GM12878 (cell line): ENCODE measurements around the gene PAX7. TPM values are rescaled to one million over a fixed set of nuclear protein-coding genes. Genes with fewer than 3 reads are reported as not detected.

Experiments used
- ATAC-seq: fragments of 200-7000 bp; cut with Tn5 transposase; 3 replicates; pipeline ENCODE4 v1.9.1; 2020; ENCODE audit warnings: mild to moderate bottlenecking, moderate library complexity
- BruUV-seq: library from RNA; stranded (reverse); fragments of 400-500 nt; replicated peaks from 2 replicates; lab custom pipeline; 2021; lab: Mats Ljungman, UMichigan
- CTCF ChIA-PET: fragments of 300-600 bp; sonication (Branson Sonifier 250); formaldehyde crosslinking; extraction: SDS; loops from one replicate; lab custom pipeline; 2021; ENCODE audit warnings: inconsistent platforms; lab: Yijun Ruan, JAX
- POLR2A ChIA-PET: fragments of 350-600 bp; formaldehyde crosslinking; extraction: SDS; loops from one replicate; lab custom pipeline; 2021; ENCODE audit warnings: inconsistent platforms; lab: Charles Lee
- RAD21 ChIA-PET: fragments of 300-600 bp; sonication (Branson Sonifier 250); formaldehyde crosslinking; loops from one replicate; lab custom pipeline; 2023; ENCODE audit warnings: antibody characterized with exemption; ENCODE audit not compliant: unreplicated experiment; lab: Charles Lee
- SMC1A ChIA-PET: fragments of 300-600 bp; sonication (Branson Sonifier 250); formaldehyde crosslinking; loops from one replicate; lab custom pipeline; 2023; ENCODE audit not compliant: unreplicated experiment, uncharacterized antibody; lab: Charles Lee
- DNase-seq: peaks from one replicate; pipeline ENCODE4 v3.0.0-alpha.2; 2011; ENCODE audit warnings: low read depth, low spot score
- FAIRE-seq: peaks from 3 replicates; lab custom pipeline; 2011; peaks lifted over from hg19 to GRCh38; lab: Jason Lieb, UNC
- H2AFZ ChIP-seq: 2 replicates; pipeline ENCODE4 v1.6.0; 2011; ENCODE audit warnings: low read depth, low read length, control low read depth; ENCODE audit not compliant: control insufficient read depth
- H3K27ac ChIP-seq: 2 replicates; pipeline ENCODE4 v1.5.1; 2011; ENCODE audit warnings: control low read depth; ENCODE audit not compliant: control insufficient read depth, insufficient read depth
- H3K27me3 ChIP-seq, 2 experiments: replicated peaks in 1 of 2; 2 replicates each; pipeline versions ENCODE4 v1.6.0 to v1.6.1; 2011; ENCODE audit warnings: low read length in 1 of 2; ENCODE audit not compliant: control insufficient read depth in 2 of 2, insufficient read depth in 2 of 2
- H3K36me3 ChIP-seq, 2 experiments: 2 replicates each; pipeline ENCODE4 v1.5.1; 2011; ENCODE audit warnings: low read length in 1 of 2; ENCODE audit not compliant: control insufficient read depth in 2 of 2, insufficient read depth in 2 of 2
- H3K4me1 ChIP-seq: 2 replicates; pipeline ENCODE4 v1.6.1; 2011; ENCODE audit warnings: mild to moderate bottlenecking, low read length, moderate library complexity, mixed read lengths; ENCODE audit not compliant: control insufficient read depth, insufficient read depth
- H3K4me2 ChIP-seq: 2 replicates; pipeline ENCODE4 v1.6.0; 2011; ENCODE audit warnings: control low read depth; ENCODE audit not compliant: control insufficient read depth, insufficient read depth
- H3K4me3 ChIP-seq: fragments of 200-600 bp; sonication (generic); 2 replicates; pipeline ENCODE4 v1.5.1; 2016
- H3K79me2 ChIP-seq: 2 replicates; pipeline ENCODE4 v1.6.0; 2011; ENCODE audit warnings: low read length; ENCODE audit not compliant: control insufficient read depth, insufficient read depth
- H3K9ac ChIP-seq: 2 replicates; pipeline ENCODE4 v1.8.0; 2011; ENCODE audit warnings: low read length, control low read depth, mixed read lengths; ENCODE audit not compliant: control insufficient read depth, insufficient read depth
- H3K9me3 ChIP-seq: replicated peaks from 3 replicates; pipeline ENCODE4 v1.5.1; 2011; ENCODE audit warnings: mild to moderate bottlenecking, low read length; ENCODE audit not compliant: control insufficient read depth, insufficient read depth
- H4K20me1 ChIP-seq: 2 replicates; pipeline ENCODE4 v1.6.0; 2011; ENCODE audit not compliant: control insufficient read depth, insufficient read depth
- ATF2 ChIP-seq: IDR thresholded peaks from 2 replicates; pipeline ENCODE4 v1.6.1; 2012; ENCODE audit warnings: low read length, inconsistent platforms
- CBX5 ChIP-seq: sonication (generic); IDR thresholded peaks from 2 replicates; pipeline ENCODE4 v1.6.1; 2016; ENCODE audit warnings: low read depth, moderate library complexity, mild to moderate bottlenecking, inconsistent platforms
- CHD4 ChIP-seq: fragments of 200-600 bp; sonication (generic); IDR thresholded peaks from 2 replicates; pipeline ENCODE4 v1.6.1; 2016; ENCODE audit warnings: mild to moderate bottlenecking
- EGR1 ChIP-seq, 2 experiments: IDR thresholded peaks; 1 replicate in 1 of 2; 2 replicates in 1 of 2; pipeline ENCODE4 v1.6.1; 2011 to 2012; ENCODE audit warnings: low read depth in 2 of 2, low read length in 2 of 2, borderline replicate concordance in 1 of 2, mild to moderate bottlenecking in 1 of 2, moderate library complexity in 1 of 2
- ESRRA ChIP-seq: IDR thresholded peaks from 2 replicates; pipeline ENCODE4 v1.6.1; 2012; ENCODE audit warnings: mild to moderate bottlenecking, low read length, improper control_type of control experiment
- MEF2B ChIP-seq: fragments of 450-650 bp; IDR thresholded peaks from 2 replicates; pipeline ENCODE4 v1.6.1; 2018; ENCODE audit warnings: mild to moderate bottlenecking, moderate library complexity; ENCODE audit not compliant: partially characterized antibody, poor library complexity, severe bottlenecking
- MYC ChIP-seq: IDR thresholded peaks from 2 replicates; pipeline ENCODE4 v1.6.1; 2011; ENCODE audit warnings: mild to moderate bottlenecking, low read length, moderate library complexity, inconsistent platforms; ENCODE audit not compliant: insufficient read depth, insufficient replicate concordance, insufficient read length, severe bottlenecking
- SIN3A ChIP-seq: IDR thresholded peaks from 2 replicates; pipeline ENCODE4 v1.6.1; 2012; ENCODE audit warnings: low read depth, low read length, improper control_type of control experiment
- WGBS: methylation state at CpG from one replicate; pipeline ENCODE4 v1.1.6; 2016; ENCODE audit warnings: low lambda C conversion rate; ENCODE audit not compliant: insufficient replicate concordance, insufficient coverage; ENCODE audit errors: missing lambda C conversion rate; 5-methylcytosine and 5-hydroxymethylcytosine counted together
- in situ Hi-C: fragments of 300-500 bp; cut with MboI; formaldehyde crosslinking; loops from 9 replicates; pipeline ENCODE4 v1.14.3; 2018; ENCODE audit warnings: mixed read lengths
- intact Hi-C: fragments of 100-400 bp; cut with micrococcal nuclease; formaldehyde crosslinking; loops from one replicate; pipeline ENCODE4 v1.14.2; 2022; ENCODE audit not compliant: unreplicated experiment
- polyA plus RNA-seq, 11 experiments: library from polyadenylated mRNA; depleted of rRNA in 4 of 11; unstranded in 6 of 11; stranded (reverse) in 5 of 11; fragments of >200 nt; fragmentation: Nextera tagmentation in 4 of 11; fragmentation: Illumina TruSeq in 1 of 11; extraction: Ambion mirVana in 4 of 11; extraction: Trizol in 1 of 11; gene quantifications; 1 replicate in 1 of 11; 2 replicates in 10 of 11; pipeline versions ENCODE4 v1.2.1 to v1.2.3, GENCODE V29; 2011 to 2016; ENCODE audit warnings: inconsistent platforms in 2 of 11, missing spikeins in 2 of 11, low read depth in 1 of 11
- total RNA-seq, 4 experiments: library from RNA; depleted of rRNA in 3 of 4; stranded (reverse); fragments of >200 nt in 3 of 4; fragmentation: Illumina TruSeq in 1 of 4; extraction: Trizol in 1 of 4; gene quantifications; 2 replicates each; pipeline versions ENCODE4 v1.2.1 to v1.2.3, GENCODE V29; 2013 to 2021

PAX7 gene
- total and polyA plus RNA-seq, 10 of the 15 experiments (the other 5 are each of a cell fraction or from before 2014, with no cell fraction given): not detected

- in situ Hi-C loops: no loop called here
- Histone ChIP-seq H3K4me2 (no peak overlapping the region), H3K27ac (no peak overlapping the region), H2AFZ (no peak overlapping the region), H3K27me3 (peaks cover 14 to 15% of the 10 kb centered on the region in 2 experiments; a peak in 3 of 4 replicates), H4K20me1 (no peaks in the 10 kb centered on the region), H3K9ac (no peak overlapping the region), H3K36me3 (no peaks in the 10 kb centered on the region), H3K4me3 (no peak overlapping the region), H3K79me2 (no peaks in the 10 kb centered on the region), H3K9me3 (no peaks in the 10 kb centered on the region), H3K4me1 (no peaks in the 10 kb centered on the region)
- DNase-seq: no peak
- no peak for FAIRE-seq
- RAD21 ChIA-PET: no interaction called here
- ATAC-seq: no peak
- POLR2A ChIA-PET: no interaction called here
- TF ChIP-seq CBX5 (no peak), MEF2B (no peak), CHD4 (no peak), MYC (no peak), ATF2 (no peak), ESRRA (no peak), EGR1 (IDR thresholded peaks at IDR 0.05; ENCODE audit: borderline replicate concordance in 1 of 2, low read depth in 2 of 2, low read length in 2 of 2) (no peak), SIN3A (no peak)
- intact Hi-C loops: no loop called here
- CTCF ChIA-PET: no interaction called here
- SMC1A ChIA-PET: no interaction called here
- WGBS: 31% methylated on average over 12 of the region's 12 CpGs
- BruUV-seq: no TSS peak
These were observed 83.9 kb downstream of the PAX7 start for GRCh38 chr1:18714404-18715175.
